HL-60 (cell line): ENCODE measurements around the gene CDC42BPB.

Source experiments
- DNase-seq, 2 experiments: peaks; one replicate each; pipeline ENCODE4 v3.0.0-alpha.2; 2010 to 2020; ENCODE audit warnings: low read depth in 1 of 2, low spot score in 1 of 2
- H3K27ac ChIP-seq: fragments of 250-450 bp; sonication (Bioruptor Pico); replicated peaks from 2 replicates; pipeline ENCODE4 v1.5.1; 2020; ENCODE audit warnings: mild to moderate bottlenecking, moderate library complexity
- H3K27me3 ChIP-seq: fragments of 250-450 bp; sonication (Bioruptor Pico); 2 replicates; pipeline ENCODE4 v1.5.1; 2021; ENCODE audit warnings: mild to moderate bottlenecking, moderate library complexity; ENCODE audit not compliant: insufficient read depth, poor library complexity, severe bottlenecking
- H3K4me3 ChIP-seq: replicated peaks from 2 replicates; pipeline ENCODE4 v1.5.1; 2011; ENCODE audit warnings: mild to moderate bottlenecking, control low read depth, low read length; ENCODE audit not compliant: insufficient read depth
- GABPA ChIP-seq: IDR thresholded peaks from 2 replicates; pipeline ENCODE4 v1.6.1; 2012; ENCODE audit warnings: low read depth
- POLR2AphosphoS5 ChIP-seq: IDR thresholded peaks from 2 replicates; pipeline ENCODE4 v1.6.1; 2012; ENCODE audit warnings: low read depth
- SPI1 ChIP-seq: IDR thresholded peaks from 2 replicates; pipeline ENCODE4 v1.6.1; 2012; ENCODE audit warnings: low read depth, mild to moderate bottlenecking, borderline replicate concordance
- TF ChIP-seq, protein P1 (sequence below): IDR thresholded peaks from 2 replicates; pipeline ENCODE4 v1.6.1; 2012; ENCODE audit warnings: low read depth; ENCODE audit not compliant: insufficient replicate concordance
- TF ChIP-seq, protein P2 (sequence below): IDR thresholded peaks from one replicate; pipeline ENCODE4 v1.5.1; 2011; ENCODE audit warnings: low read length, control low read depth, inconsistent platforms; ENCODE audit not compliant: insufficient read depth

CDC42BPB gene

DNA sequence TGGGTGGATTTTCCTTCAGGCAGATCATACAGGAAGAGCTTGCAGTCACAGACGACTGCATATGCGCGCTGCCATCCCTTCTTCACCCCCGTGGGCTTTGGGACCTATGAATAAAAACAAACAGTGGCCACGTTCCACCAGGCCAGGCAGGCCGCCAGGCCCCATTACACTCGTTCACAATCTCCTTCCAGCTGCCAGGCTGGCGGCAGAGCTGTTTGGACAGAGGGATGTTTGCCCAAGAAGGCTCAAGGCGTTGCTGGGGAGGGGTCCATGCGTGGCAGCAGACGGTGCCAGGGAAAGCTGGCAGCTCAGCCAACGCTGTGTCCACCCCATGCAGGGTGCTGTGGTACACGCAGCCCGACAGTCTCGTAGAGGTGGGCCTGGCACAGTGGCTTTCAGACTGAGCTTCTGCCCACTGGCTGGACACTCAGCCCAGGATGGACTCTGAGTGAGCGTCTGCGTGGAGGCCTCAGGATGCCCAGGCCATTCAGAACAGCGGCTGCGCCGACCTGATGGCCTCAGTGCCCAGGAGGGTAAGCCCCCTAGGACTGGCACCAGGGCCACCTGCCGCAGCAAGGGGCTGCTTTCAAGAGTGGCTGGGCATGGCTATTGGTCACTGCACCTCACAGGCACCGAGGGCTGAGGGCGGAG is 107.4 kb downstream of the CDC42BPB start:
- no peak for DNase-seq
- Histone ChIP-seq H3K4me3 (no peak overlapping the region), H3K27me3 (no peaks in the 10 kb centered on the region), H3K27ac (peak overlapping the region; percentile 34)
- TF ChIP-seq SPI1 (no peak), POLR2AphosphoS5 (no peak), GABPA (no peak)
- TF ChIP-seq, protein P1, sequence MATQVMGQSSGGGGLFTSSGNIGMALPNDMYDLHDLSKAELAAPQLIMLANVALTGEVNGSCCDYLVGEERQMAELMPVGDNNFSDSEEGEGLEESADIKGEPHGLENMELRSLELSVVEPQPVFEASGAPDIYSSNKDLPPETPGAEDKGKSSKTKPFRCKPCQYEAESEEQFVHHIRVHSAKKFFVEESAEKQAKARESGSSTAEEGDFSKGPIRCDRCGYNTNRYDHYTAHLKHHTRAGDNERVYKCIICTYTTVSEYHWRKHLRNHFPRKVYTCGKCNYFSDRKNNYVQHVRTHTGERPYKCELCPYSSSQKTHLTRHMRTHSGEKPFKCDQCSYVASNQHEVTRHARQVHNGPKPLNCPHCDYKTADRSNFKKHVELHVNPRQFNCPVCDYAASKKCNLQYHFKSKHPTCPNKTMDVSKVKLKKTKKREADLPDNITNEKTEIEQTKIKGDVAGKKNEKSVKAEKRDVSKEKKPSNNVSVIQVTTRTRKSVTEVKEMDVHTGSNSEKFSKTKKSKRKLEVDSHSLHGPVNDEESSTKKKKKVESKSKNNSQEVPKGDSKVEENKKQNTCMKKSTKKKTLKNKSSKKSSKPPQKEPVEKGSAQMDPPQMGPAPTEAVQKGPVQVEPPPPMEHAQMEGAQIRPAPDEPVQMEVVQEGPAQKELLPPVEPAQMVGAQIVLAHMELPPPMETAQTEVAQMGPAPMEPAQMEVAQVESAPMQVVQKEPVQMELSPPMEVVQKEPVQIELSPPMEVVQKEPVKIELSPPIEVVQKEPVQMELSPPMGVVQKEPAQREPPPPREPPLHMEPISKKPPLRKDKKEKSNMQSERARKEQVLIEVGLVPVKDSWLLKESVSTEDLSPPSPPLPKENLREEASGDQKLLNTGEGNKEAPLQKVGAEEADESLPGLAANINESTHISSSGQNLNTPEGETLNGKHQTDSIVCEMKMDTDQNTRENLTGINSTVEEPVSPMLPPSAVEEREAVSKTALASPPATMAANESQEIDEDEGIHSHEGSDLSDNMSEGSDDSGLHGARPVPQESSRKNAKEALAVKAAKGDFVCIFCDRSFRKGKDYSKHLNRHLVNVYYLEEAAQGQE, result no peak
- TF ChIP-seq, protein P2, sequence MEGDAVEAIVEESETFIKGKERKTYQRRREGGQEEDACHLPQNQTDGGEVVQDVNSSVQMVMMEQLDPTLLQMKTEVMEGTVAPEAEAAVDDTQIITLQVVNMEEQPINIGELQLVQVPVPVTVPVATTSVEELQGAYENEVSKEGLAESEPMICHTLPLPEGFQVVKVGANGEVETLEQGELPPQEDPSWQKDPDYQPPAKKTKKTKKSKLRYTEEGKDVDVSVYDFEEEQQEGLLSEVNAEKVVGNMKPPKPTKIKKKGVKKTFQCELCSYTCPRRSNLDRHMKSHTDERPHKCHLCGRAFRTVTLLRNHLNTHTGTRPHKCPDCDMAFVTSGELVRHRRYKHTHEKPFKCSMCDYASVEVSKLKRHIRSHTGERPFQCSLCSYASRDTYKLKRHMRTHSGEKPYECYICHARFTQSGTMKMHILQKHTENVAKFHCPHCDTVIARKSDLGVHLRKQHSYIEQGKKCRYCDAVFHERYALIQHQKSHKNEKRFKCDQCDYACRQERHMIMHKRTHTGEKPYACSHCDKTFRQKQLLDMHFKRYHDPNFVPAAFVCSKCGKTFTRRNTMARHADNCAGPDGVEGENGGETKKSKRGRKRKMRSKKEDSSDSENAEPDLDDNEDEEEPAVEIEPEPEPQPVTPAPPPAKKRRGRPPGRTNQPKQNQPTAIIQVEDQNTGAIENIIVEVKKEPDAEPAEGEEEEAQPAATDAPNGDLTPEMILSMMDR, result no peak

DNA sequence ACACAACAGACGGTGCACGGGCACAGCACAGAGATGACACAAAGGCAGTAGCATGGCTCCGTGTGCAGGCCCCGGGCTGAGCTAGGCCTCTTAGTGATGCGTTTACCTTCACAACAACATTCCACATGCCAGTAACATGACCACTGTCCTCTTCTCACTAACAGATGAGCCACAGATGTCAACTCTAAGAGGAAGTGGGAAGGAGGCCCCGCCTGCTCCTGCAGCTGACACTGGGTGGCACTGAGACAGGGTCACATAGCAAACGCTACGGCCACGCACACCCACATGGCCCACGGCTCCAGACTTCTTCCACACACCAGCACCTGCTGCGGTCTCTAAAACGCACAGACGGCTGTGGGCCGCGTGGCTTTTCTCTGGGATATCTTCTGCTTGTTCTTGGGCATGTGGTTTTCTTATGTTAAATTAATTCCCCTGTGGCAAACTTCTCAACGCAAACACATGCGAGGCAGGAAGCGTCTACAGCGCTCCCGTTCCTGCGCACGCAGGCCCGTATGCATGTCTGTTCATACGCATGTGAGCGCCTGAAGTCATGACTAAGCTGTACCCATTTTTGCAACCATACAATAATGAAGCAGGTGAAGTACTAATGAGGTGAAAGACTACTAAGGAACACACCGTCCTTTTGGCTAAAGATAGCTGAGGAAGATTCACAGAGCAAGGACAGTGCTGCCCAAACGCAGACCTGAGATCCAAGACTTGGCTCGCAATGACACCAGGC is 108.1 kb downstream of the CDC42BPB start:
- TF ChIP-seq, protein P1, result no peak
- TF ChIP-seq SPI1 (peak; percentile 98), POLR2AphosphoS5 (peak; percentile 95)
- H3K27ac ChIP-seq, result peak overlapping the region; percentile 34
- no peak overlapping the region for H3K4me3 ChIP-seq
- peak; percentile 75 to 93 for DNase-seq
- H3K27me3 ChIP-seq, result no peaks in the 10 kb centered on the region

DNA sequence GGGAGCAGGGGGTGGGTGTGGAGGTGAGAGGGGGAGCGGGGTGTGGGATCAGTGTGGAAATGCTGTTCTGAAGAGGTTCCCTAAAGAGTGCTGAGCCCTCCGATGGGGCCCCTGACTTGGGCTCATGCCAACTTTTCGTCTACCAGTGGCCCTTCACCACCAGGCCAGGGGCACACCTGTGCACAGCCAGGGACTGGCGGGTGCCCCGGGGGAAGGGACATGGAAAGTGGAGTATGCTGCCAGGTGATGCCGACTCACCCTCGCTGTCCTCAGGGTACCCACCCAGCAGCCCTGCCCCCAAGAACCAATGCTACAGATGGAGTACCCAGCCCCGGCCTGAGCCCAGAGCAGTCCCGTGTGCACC is 108.7 kb downstream of the CDC42BPB start:
- TF ChIP-seq POLR2AphosphoS5 (no peak), GABPA (no peak), SPI1 (no peak)
- TF ChIP-seq, protein P1, result no peak
- TF ChIP-seq, protein P2, result no peak
- DNase-seq, result peak in 1 of 2 experiments; percentile 20
- Histone ChIP-seq H3K27ac (peak overlapping the region; percentile 34), H3K4me3 (no peak overlapping the region), H3K27me3 (no peaks in the 10 kb centered on the region)
